ENCODE data around the gene PROSER3. TPM values are rescaled to one million over a fixed set of nuclear protein-coding genes. Genes with fewer than 3 reads are reported as not detected.

PROSER3 gene
- total and polyA plus RNA-seq, 2 donors (not counting 3 experiments of a cell fraction or from before 2014, with no cell fraction given): 18.3 to 28.3 TPM

DNA sequence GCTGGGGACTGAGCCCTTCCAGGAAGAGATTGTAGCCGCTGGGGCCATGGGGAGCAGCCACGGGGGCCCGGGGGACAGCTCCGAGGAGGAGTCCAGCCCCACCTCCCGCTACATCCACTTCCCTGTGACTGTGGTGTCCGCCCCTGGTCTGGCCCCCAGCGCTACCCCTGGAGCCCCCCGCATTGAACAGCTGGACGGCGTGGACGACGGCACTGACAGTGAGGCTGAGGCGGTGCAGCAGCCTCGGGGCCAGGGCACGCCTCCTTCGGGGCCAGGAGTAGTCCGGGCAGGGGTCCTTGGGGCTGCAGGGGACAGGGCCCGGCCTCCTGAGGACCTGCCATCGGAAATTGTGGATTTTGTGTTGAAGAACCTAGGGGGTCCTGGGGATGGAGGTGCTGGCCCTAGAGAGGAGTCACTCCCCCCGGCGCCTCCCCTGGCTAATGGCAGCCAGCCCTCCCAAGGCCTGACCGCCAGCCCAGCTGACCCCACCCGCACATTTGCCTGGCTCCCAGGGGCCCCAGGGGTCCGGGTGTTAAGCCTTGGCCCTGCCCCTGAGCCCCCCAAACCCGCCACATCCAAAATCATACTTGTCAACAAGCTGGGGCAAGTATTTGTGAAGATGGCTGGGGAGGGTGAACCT, 25.3 kb upstream of the PROSER3 start:
- H4K20me1 ChIP-seq (replicated peaks; ENCODE audit: control insufficient read depth, extremely low read depth, insufficient read depth, low read length): no peaks in the 10 kb centered on the region
- H3K27me3 ChIP-seq (ENCODE audit: control insufficient read depth in 2 of 2, insufficient read depth in 2 of 2, low read length in 2 of 2): no peaks in the 10 kb centered on the region
- intact Hi-C loops (cut with micrococcal nuclease): no loop called here
- H3K9me3 ChIP-seq (replicated peaks; ENCODE audit: control insufficient read depth, insufficient read depth, low read length): no peaks in the 10 kb centered on the region
- no TSS peak for BruUV-seq (replicated peaks)
- DNase-seq (ENCODE audit: low read depth, low spot score) (no peak), FAIRE-seq (no peak)
- no peak overlapping the region for H3K4me2 ChIP-seq (ENCODE audit: insufficient read depth, low read length)
- no peaks in the 10 kb centered on the region for H3K4me1 ChIP-seq (ENCODE audit: control insufficient read depth, extremely low read depth, insufficient read depth, low read length)
- dilution Hi-C loops (cut with MboI; ENCODE audit: extremely low pct_ligation_motif_present, low sequenced_read_pairs): no loop called here
- no peak overlapping the region for H2AFZ ChIP-seq (ENCODE audit: low read depth, low read length)
- no peak for TF ChIP-seq POLR2AphosphoS5 (IDR thresholded peaks at IDR 0.05; ENCODE audit: insufficient read depth, low read depth, low read length)
- TF ChIP-seq, protein P1, sequence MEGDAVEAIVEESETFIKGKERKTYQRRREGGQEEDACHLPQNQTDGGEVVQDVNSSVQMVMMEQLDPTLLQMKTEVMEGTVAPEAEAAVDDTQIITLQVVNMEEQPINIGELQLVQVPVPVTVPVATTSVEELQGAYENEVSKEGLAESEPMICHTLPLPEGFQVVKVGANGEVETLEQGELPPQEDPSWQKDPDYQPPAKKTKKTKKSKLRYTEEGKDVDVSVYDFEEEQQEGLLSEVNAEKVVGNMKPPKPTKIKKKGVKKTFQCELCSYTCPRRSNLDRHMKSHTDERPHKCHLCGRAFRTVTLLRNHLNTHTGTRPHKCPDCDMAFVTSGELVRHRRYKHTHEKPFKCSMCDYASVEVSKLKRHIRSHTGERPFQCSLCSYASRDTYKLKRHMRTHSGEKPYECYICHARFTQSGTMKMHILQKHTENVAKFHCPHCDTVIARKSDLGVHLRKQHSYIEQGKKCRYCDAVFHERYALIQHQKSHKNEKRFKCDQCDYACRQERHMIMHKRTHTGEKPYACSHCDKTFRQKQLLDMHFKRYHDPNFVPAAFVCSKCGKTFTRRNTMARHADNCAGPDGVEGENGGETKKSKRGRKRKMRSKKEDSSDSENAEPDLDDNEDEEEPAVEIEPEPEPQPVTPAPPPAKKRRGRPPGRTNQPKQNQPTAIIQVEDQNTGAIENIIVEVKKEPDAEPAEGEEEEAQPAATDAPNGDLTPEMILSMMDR (IDR thresholded peaks at IDR 0.05; ENCODE audit: extremely low read depth in 1 of 2, insufficient read depth in 1 of 2, low read depth in 1 of 2, low read length in 2 of 2): no peak
- TF ChIP-seq FOS (IDR thresholded peaks at IDR 0.05; ENCODE audit: borderline replicate concordance, insufficient read depth, low read length): no peak
- TF ChIP-seq, protein P2, sequence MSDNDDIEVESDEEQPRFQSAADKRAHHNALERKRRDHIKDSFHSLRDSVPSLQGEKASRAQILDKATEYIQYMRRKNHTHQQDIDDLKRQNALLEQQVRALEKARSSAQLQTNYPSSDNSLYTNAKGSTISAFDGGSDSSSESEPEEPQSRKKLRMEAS (IDR thresholded peaks at IDR 0.05; ENCODE audit: insufficient read depth, insufficient read length): no peak
- no peak for TF ChIP-seq GATA2 (IDR thresholded peaks at IDR 0.05; ENCODE audit: insufficient read depth, insufficient read length, low read depth, low read length)
- no peak for TF ChIP-seq MYC (IDR thresholded peaks at IDR 0.05; ENCODE audit: low read depth, low read length)
- no peak for TF ChIP-seq POLR2A (IDR thresholded peaks at IDR 0.05; ENCODE audit: low read depth, low read length)
- TF ChIP-seq EZH2 (IDR thresholded peaks at IDR 0.05; ENCODE audit: borderline replicate concordance, low read depth, low read length, severe bottlenecking): no peak
- no peak for TF ChIP-seq JUN (IDR thresholded peaks at IDR 0.05; ENCODE audit: borderline replicate concordance, insufficient read depth, insufficient read length, low read depth)
- peaks cover 13 to 72% of the 10 kb centered on the region in 2 experiments for H3K36me3 ChIP-seq (ENCODE audit: control insufficient read depth in 2 of 2, extremely low read depth in 1 of 2, insufficient read depth in 2 of 2, low read length in 2 of 2)
- no peak overlapping the region for H3K9ac ChIP-seq (replicated peaks; ENCODE audit: extremely low read depth, insufficient read depth, low read length)
- H3K27ac ChIP-seq (ENCODE audit: insufficient read depth, low read depth, low read length): no peak overlapping the region
- no peak overlapping the region for H3K4me3 ChIP-seq (replicated peaks in 1 of 3; ENCODE audit: insufficient read depth in 1 of 3, low read depth in 1 of 3, low read length in 3 of 3)
- no peaks in the 10 kb centered on the region for H3K79me2 ChIP-seq (ENCODE audit: control insufficient read depth, insufficient read depth, low read length)
- H3K9me1 ChIP-seq (replicated peaks; ENCODE audit: control insufficient read depth, extremely low read depth, insufficient read depth, low read length): no peaks in the 10 kb centered on the region
- ChIA-PET POLR2A (no interaction called here), CTCF (interaction anchor here (0.5 kb wide), 1 partner anchor 11 kb away, joined by 5 read pairs; no protein-coding TSS in a partner anchor)
